Stimulated activated memory B cell treated with anti-CD40 and anti-IgM and Interleukin-4, amounts not matched to agents 10 μg/mL and 1 μg/mL and 100 μg/mL, for 72 hours (primary cell): ENCODE results near the gene PTPRF.
"Not testable (repeated sequence)": the region's sequence is repeated elsewhere in the genome, so short reads cannot be mapped to it uniquely, and the experiment has no call there.

Source experiments
- ATAC-seq: fragments of 150-1000 bp; cut with Tn5 transposase; 2 replicates; pipeline ENCODE4 v1.10.0; 2021
- H3K27ac Mint-ChIP-seq: one replicate; pipeline ENCODE4 v1.8.0; 2022; ENCODE audit warnings: mild to moderate bottlenecking, mixed read lengths
- H3K27me3 Mint-ChIP-seq: one replicate; pipeline ENCODE4 v1.8.0; 2022; ENCODE audit warnings: mixed read lengths
- H3K36me3 Mint-ChIP-seq: one replicate; pipeline ENCODE4 v1.8.0; 2022; ENCODE audit warnings: mixed read lengths
- H3K4me1 Mint-ChIP-seq: one replicate; pipeline ENCODE4 v1.8.0; 2022; ENCODE audit warnings: mixed read lengths
- H3K4me3 Mint-ChIP-seq: one replicate; pipeline ENCODE4 v1.8.0; 2022; ENCODE audit warnings: mild to moderate bottlenecking, moderate library complexity, mixed read lengths
- H3K9me3 Mint-ChIP-seq: one replicate; pipeline ENCODE4 v1.8.0; 2022; ENCODE audit warnings: mixed read lengths

The PTPRF gene

GRCh38 chr1:43538969-43539368 is 8.3 kb downstream of the PTPRF start:
- Mint-ChIP-seq H3K9me3 (no peaks in the 10 kb centered on the region), H3K27ac (no peak overlapping the region), H3K4me3 (no peak overlapping the region), H3K27me3 (peaks cover 31% of the 10 kb centered on the region), H3K36me3 (no peaks in the 10 kb centered on the region), H3K4me1 (no peaks in the 10 kb centered on the region)
- ATAC-seq = no peak

GRCh38 chr1:43539726-43540434 is 9.2 kb downstream of the PTPRF start:
- no peaks in the 10 kb centered on the region for H3K36me3 Mint-ChIP-seq
- no peak for ATAC-seq
- H3K9me3 Mint-ChIP-seq = no peaks in the 10 kb centered on the region
- peaks cover 29% of the 10 kb centered on the region for H3K27me3 Mint-ChIP-seq
- H3K27ac Mint-ChIP-seq = no peak overlapping the region
- H3K4me3 Mint-ChIP-seq = no peak overlapping the region
- no peaks in the 10 kb centered on the region for H3K4me1 Mint-ChIP-seq

GRCh38 chr1:43540653-43541071 is 10.0 kb downstream of the PTPRF start:
- H3K4me1 Mint-ChIP-seq = no peaks in the 10 kb centered on the region
- ATAC-seq = no peak
- H3K4me3 Mint-ChIP-seq = no peak overlapping the region
- H3K27me3 Mint-ChIP-seq = peaks cover 37% of the 10 kb centered on the region
- H3K27ac Mint-ChIP-seq = no peak overlapping the region
- H3K9me3 Mint-ChIP-seq = no peaks in the 10 kb centered on the region
- H3K36me3 Mint-ChIP-seq = no peaks in the 10 kb centered on the region

GRCh38 chr1:43541141-43541540 is 10.5 kb downstream of the PTPRF start:
- Mint-ChIP-seq H3K4me1 (peaks cover 4% of the 10 kb centered on the region), H3K27me3 (peaks cover 42% of the 10 kb centered on the region), H3K4me3 (no peak overlapping the region)

GRCh38 chr1:43541721-43542401 is 11.2 kb downstream of the PTPRF start:
- H3K4me3 Mint-ChIP-seq = no peak overlapping the region
- no peaks in the 10 kb centered on the region for H3K9me3 Mint-ChIP-seq
- H3K4me1 Mint-ChIP-seq = peaks cover 5% of the 10 kb centered on the region
- H3K36me3 Mint-ChIP-seq = no peaks in the 10 kb centered on the region
- H3K27ac Mint-ChIP-seq = no peak overlapping the region
- no peak for ATAC-seq
- H3K27me3 Mint-ChIP-seq = peaks cover 44% of the 10 kb centered on the region

More at GRCh38 chr1:43541141-43541540, 10.5 kb downstream of the PTPRF start:
- ATAC-seq = no peak
- H3K36me3 Mint-ChIP-seq = no peaks in the 10 kb centered on the region
- no peak overlapping the region for H3K27ac Mint-ChIP-seq
- no peaks in the 10 kb centered on the region for H3K9me3 Mint-ChIP-seq

- H3K36me3 Mint-ChIP-seq = no peaks in the 10 kb centered on the region
- H3K27ac Mint-ChIP-seq = no peak overlapping the region
- H3K4me3 Mint-ChIP-seq = no peak overlapping the region
- peaks cover 5% of the 10 kb centered on the region for H3K4me1 Mint-ChIP-seq
- H3K9me3 Mint-ChIP-seq = no peaks in the 10 kb centered on the region
- ATAC-seq = no peak
- H3K27me3 Mint-ChIP-seq = peaks cover 44% of the 10 kb centered on the region
Measured at GRCh38 chr1:43542527-43543458, 12.1 kb downstream of the PTPRF start.

- peaks cover 5% of the 10 kb centered on the region for H3K4me1 Mint-ChIP-seq
- H3K27ac Mint-ChIP-seq = no peak overlapping the region
- H3K9me3 Mint-ChIP-seq = no peaks in the 10 kb centered on the region
- ATAC-seq = no peak
- peaks cover 42% of the 10 kb centered on the region for H3K27me3 Mint-ChIP-seq
- no peak overlapping the region for H3K4me3 Mint-ChIP-seq
- H3K36me3 Mint-ChIP-seq = no peaks in the 10 kb centered on the region
Measured at GRCh38 chr1:43543567-43543966, 12.9 kb downstream of the PTPRF start.

GRCh38 chr1:43545339-43545694 is 14.6 kb downstream of the PTPRF start:
- Mint-ChIP-seq H3K36me3 (no peaks in the 10 kb centered on the region), H3K9me3 (no peaks in the 10 kb centered on the region), H3K4me3 (no peak overlapping the region), H3K4me1 (peaks cover 7% of the 10 kb centered on the region), H3K27me3 (peaks cover 53% of the 10 kb centered on the region), H3K27ac (no peak overlapping the region)
- ATAC-seq = no peak

- ATAC-seq = no peak
- Mint-ChIP-seq H3K9me3 (no peaks in the 10 kb centered on the region), H3K27me3 (peaks cover 59% of the 10 kb centered on the region), H3K27ac (no peak overlapping the region), H3K4me3 (no peak overlapping the region), H3K4me1 (peaks cover 11% of the 10 kb centered on the region), H3K36me3 (no peaks in the 10 kb centered on the region)
Measured at GRCh38 chr1:43545695-43546387, 15.2 kb downstream of the PTPRF start.

GRCh38 chr1:43546388-43547100 is 15.9 kb downstream of the PTPRF start:
- no peak for ATAC-seq
- Mint-ChIP-seq H3K9me3 (no peaks in the 10 kb centered on the region), H3K27ac (no peak overlapping the region), H3K27me3 (peaks cover 66% of the 10 kb centered on the region), H3K36me3 (no peaks in the 10 kb centered on the region), H3K4me3 (no peak overlapping the region), H3K4me1 (peaks cover 11% of the 10 kb centered on the region)

GRCh38 chr1:43547538-43548072 is 16.9 kb downstream of the PTPRF start:
- ATAC-seq = no peak
- peaks cover 11% of the 10 kb centered on the region for H3K4me1 Mint-ChIP-seq
- H3K27me3 Mint-ChIP-seq = peaks cover 68% of the 10 kb centered on the region
- H3K27ac Mint-ChIP-seq = no peak overlapping the region
- H3K9me3 Mint-ChIP-seq = no peaks in the 10 kb centered on the region
- H3K36me3 Mint-ChIP-seq = no peaks in the 10 kb centered on the region
- H3K4me3 Mint-ChIP-seq = no peak overlapping the region

- Mint-ChIP-seq H3K4me1 (peaks cover 11% of the 10 kb centered on the region), H3K27me3 (peaks cover 71% of the 10 kb centered on the region), H3K9me3 (no peaks in the 10 kb centered on the region), H3K4me3 (no peak overlapping the region), H3K36me3 (no peaks in the 10 kb centered on the region), H3K27ac (no peak overlapping the region)
- ATAC-seq = no peak
Measured at GRCh38 chr1:43548285-43549271, 17.9 kb downstream of the PTPRF start.

GRCh38 chr1:43549394-43549793 is 18.7 kb downstream of the PTPRF start:
- peak overlapping the region; percentile 12 for H3K4me3 Mint-ChIP-seq

More at GRCh38 chr1:43549394-43549793, 18.7 kb downstream of the PTPRF start:
- H3K27ac Mint-ChIP-seq, H3K9me3 Mint-ChIP-seq, ATAC-seq, H3K36me3 Mint-ChIP-seq: not testable (repeated sequence)
- Mint-ChIP-seq H3K27me3 (peaks cover 75% of the 10 kb centered on the region), H3K4me1 (peaks cover 11% of the 10 kb centered on the region)
